ENCODE data around the gene FFAR2.

The FFAR2 gene

DNA sequence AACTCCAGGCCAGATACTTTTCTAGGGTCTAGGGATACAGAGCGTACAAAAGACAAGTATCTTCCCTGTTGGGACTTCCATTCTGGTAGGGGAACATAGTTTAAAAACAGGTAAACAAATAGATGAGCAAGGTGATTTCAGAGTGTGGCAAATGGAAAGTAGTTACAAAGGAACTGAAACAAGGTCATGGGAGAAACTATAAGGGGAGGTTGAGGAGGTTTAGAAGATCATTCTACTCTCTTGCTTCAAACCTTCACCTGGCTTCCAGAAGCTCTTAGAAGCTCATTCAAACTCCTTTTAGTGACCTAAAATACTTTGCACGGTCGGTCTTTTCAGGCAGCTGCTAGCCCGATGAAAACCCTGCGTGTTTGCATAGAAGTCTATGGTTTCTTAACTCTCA, 9.1 kb downstream of the FFAR2 start:
- no CpG with 5 or more reads among the region's 5 CpGs for WGBS, 2 donors (ENCODE audit: extremely low coverage in 2 of 2, insufficient read length in 2 of 2, insufficient replicate concordance in 1 of 2)
- no peak overlapping the region for H3K18ac ChIP-seq (ENCODE audit: low read length)
- no peak overlapping the region for H3K4ac ChIP-seq (ENCODE audit: low read length)
- no peak overlapping the region for H3K14ac ChIP-seq (ENCODE audit: low read length)
- no peaks in the 10 kb centered on the region for H3K79me1 ChIP-seq (ENCODE audit: low read depth, low read length)
- H4K91ac ChIP-seq (ENCODE audit: low read depth, low read length, poor library complexity): no peak overlapping the region
- no peak overlapping the region for H2AFZ ChIP-seq (ENCODE audit: low read length)
- H3K27me3 ChIP-seq (ENCODE audit: control insufficient read depth in 3 of 3, insufficient read depth in 3 of 3, low read depth in 1 of 3, low read length in 3 of 3): peaks cover 0 to 9% (median 0%) of the 10 kb centered on the region in 3 experiments
- no peak overlapping the region for H2AK5ac ChIP-seq (ENCODE audit: low read depth, low read length)
- no peak overlapping the region for H3K4me2 ChIP-seq (ENCODE audit: insufficient read depth, low read length, poor library complexity, severe bottlenecking)
- DNase-seq (ENCODE audit: low spot score): no peak
- H3K27ac ChIP-seq (replicated peaks; ENCODE audit: low read length): no peak overlapping the region
- no peak overlapping the region for H3K4me3 ChIP-seq (ENCODE audit: low read length in 2 of 2)
- H3K9ac ChIP-seq (ENCODE audit: low read depth, low read length, poor library complexity): no peak overlapping the region
- no peak overlapping the region for H2BK15ac ChIP-seq (ENCODE audit: low read length)
- no peak overlapping the region for H2BK120ac ChIP-seq (ENCODE audit: low read depth, low read length)
- no peaks in the 10 kb centered on the region for H3K9me3 ChIP-seq (replicated peaks in 1 of 2; ENCODE audit: control insufficient read depth in 2 of 2, insufficient read depth in 1 of 2, low read depth in 1 of 2, low read length in 2 of 2)
- no peak overlapping the region for H3K23ac ChIP-seq (ENCODE audit: low read depth, low read length, poor library complexity)
- no peak overlapping the region for H4K8ac ChIP-seq (ENCODE audit: low read depth, low read length)
- no peaks in the 10 kb centered on the region for H3K4me1 ChIP-seq (ENCODE audit: control insufficient read depth in 2 of 2, insufficient read depth in 1 of 2, low read depth in 1 of 2, low read length in 2 of 2)
- H2BK12ac ChIP-seq (ENCODE audit: low read length): no peak overlapping the region
- H2BK5ac ChIP-seq (ENCODE audit: low read length): no peak overlapping the region
- no peaks in the 10 kb centered on the region for H3K36me3 ChIP-seq (replicated peaks in 1 of 2; ENCODE audit: control insufficient read depth in 2 of 2, insufficient read depth in 2 of 2, low read length in 2 of 2)

DNA sequence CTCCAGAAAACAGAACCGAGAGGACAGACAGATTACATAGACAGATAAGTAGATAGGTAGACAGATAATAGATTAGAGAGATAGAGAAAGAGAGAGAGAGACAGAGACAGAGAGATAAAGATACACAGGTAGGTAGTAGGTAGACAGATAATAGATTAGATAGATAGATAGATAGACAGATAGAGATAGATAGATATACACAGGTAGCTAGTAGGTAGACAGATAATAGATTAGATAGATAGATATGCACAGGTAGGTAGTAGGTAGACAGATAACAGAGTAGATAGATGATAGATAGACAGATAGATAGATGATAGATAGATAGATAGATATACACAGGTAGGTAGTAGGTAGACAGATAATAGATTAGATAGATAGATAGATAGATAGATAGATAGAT, 10.1 kb downstream of the FFAR2 start:
- Histone ChIP-seq H2BK5ac (ENCODE audit: low read length) (no peak overlapping the region), H3K27ac (replicated peaks; ENCODE audit: low read length) (no peak overlapping the region), H3K27me3 (ENCODE audit: control insufficient read depth in 3 of 3, insufficient read depth in 3 of 3, low read depth in 1 of 3, low read length in 3 of 3) (peaks cover 0 to 9% (median 0%) of the 10 kb centered on the region in 3 experiments), H3K4me1 (ENCODE audit: control insufficient read depth in 2 of 2, insufficient read depth in 1 of 2, low read depth in 1 of 2, low read length in 2 of 2) (no peaks in the 10 kb centered on the region), H4K8ac (ENCODE audit: low read depth, low read length) (no peak overlapping the region), H3K4me2 (ENCODE audit: insufficient read depth, low read length, poor library complexity, severe bottlenecking) (no peak overlapping the region), H3K18ac (ENCODE audit: low read length) (no peak overlapping the region), H3K4ac (ENCODE audit: low read length) (no peak overlapping the region), H2AFZ (ENCODE audit: low read length) (no peak overlapping the region), H3K79me1 (ENCODE audit: low read depth, low read length) (no peaks in the 10 kb centered on the region), H3K4me3 (ENCODE audit: low read length in 2 of 2) (no peak overlapping the region), H3K9ac (ENCODE audit: low read depth, low read length, poor library complexity) (no peak overlapping the region), H2BK12ac (ENCODE audit: low read length) (no peak overlapping the region), H3K9me3 (replicated peaks in 1 of 2; ENCODE audit: control insufficient read depth in 2 of 2, insufficient read depth in 1 of 2, low read depth in 1 of 2, low read length in 2 of 2) (no peaks in the 10 kb centered on the region), H3K36me3 (replicated peaks in 1 of 2; ENCODE audit: control insufficient read depth in 2 of 2, insufficient read depth in 2 of 2, low read length in 2 of 2) (no peaks in the 10 kb centered on the region), H2BK120ac (ENCODE audit: low read depth, low read length) (no peak overlapping the region), H4K91ac (ENCODE audit: low read depth, low read length, poor library complexity) (no peak overlapping the region), H3K14ac (ENCODE audit: low read length) (no peak overlapping the region), H2BK15ac (ENCODE audit: low read length) (no peak overlapping the region), H3K23ac (ENCODE audit: low read depth, low read length, poor library complexity) (no peak overlapping the region), H2AK5ac (ENCODE audit: low read depth, low read length) (no peak overlapping the region)
- no CpG with 5 or more reads among the region's 1 CpG for WGBS, 2 donors (ENCODE audit: extremely low coverage in 2 of 2, insufficient read length in 2 of 2, insufficient replicate concordance in 1 of 2)
- no peak for DNase-seq (ENCODE audit: low spot score)

GRCh38 chr19:35458731-35459391, 10.8 kb downstream of the FFAR2 start:
- Histone ChIP-seq H3K4me2 (ENCODE audit: insufficient read depth, low read length, poor library complexity, severe bottlenecking) (no peak overlapping the region), H3K9me3 (replicated peaks in 1 of 2; ENCODE audit: control insufficient read depth in 2 of 2, insufficient read depth in 1 of 2, low read depth in 1 of 2, low read length in 2 of 2) (no peaks in the 10 kb centered on the region), H3K9ac (ENCODE audit: low read depth, low read length, poor library complexity) (no peak overlapping the region), H4K91ac (ENCODE audit: low read depth, low read length, poor library complexity) (no peak overlapping the region), H2AFZ (ENCODE audit: low read length) (no peak overlapping the region), H4K8ac (ENCODE audit: low read depth, low read length) (no peak overlapping the region), H3K23ac (ENCODE audit: low read depth, low read length, poor library complexity) (no peak overlapping the region), H3K36me3 (replicated peaks in 1 of 2; ENCODE audit: control insufficient read depth in 2 of 2, insufficient read depth in 2 of 2, low read length in 2 of 2) (no peaks in the 10 kb centered on the region), H2BK120ac (ENCODE audit: low read depth, low read length) (no peak overlapping the region), H3K4me1 (ENCODE audit: control insufficient read depth in 2 of 2, insufficient read depth in 1 of 2, low read depth in 1 of 2, low read length in 2 of 2) (no peaks in the 10 kb centered on the region), H3K4me3 (ENCODE audit: low read length in 2 of 2) (no peak overlapping the region), H3K27ac (replicated peaks; ENCODE audit: low read length) (no peak overlapping the region), H3K14ac (ENCODE audit: low read length) (no peak overlapping the region), H2AK5ac (ENCODE audit: low read depth, low read length) (no peak overlapping the region), H3K18ac (ENCODE audit: low read length) (no peak overlapping the region), H2BK12ac (ENCODE audit: low read length) (no peak overlapping the region), H3K27me3 (ENCODE audit: control insufficient read depth in 3 of 3, insufficient read depth in 3 of 3, low read depth in 1 of 3, low read length in 3 of 3) (peaks cover 0 to 9% (median 0%) of the 10 kb centered on the region in 3 experiments), H2BK15ac (ENCODE audit: low read length) (no peak overlapping the region), H3K4ac (ENCODE audit: low read length) (no peak overlapping the region), H2BK5ac (ENCODE audit: low read length) (no peak overlapping the region), H3K79me1 (ENCODE audit: low read depth, low read length) (no peaks in the 10 kb centered on the region)
- no CpG with 5 or more reads among the region's 10 CpGs for WGBS, 2 donors (ENCODE audit: extremely low coverage in 2 of 2, insufficient read length in 2 of 2, insufficient replicate concordance in 1 of 2)
- DNase-seq (ENCODE audit: low spot score): no peak

GRCh38 chr19:35459414-35460082, 11.5 kb downstream of the FFAR2 start:
- H3K9ac ChIP-seq (ENCODE audit: low read depth, low read length, poor library complexity): no peak overlapping the region
- no peaks in the 10 kb centered on the region for H3K9me3 ChIP-seq (replicated peaks in 1 of 2; ENCODE audit: control insufficient read depth in 2 of 2, insufficient read depth in 1 of 2, low read depth in 1 of 2, low read length in 2 of 2)
- no peak for DNase-seq (ENCODE audit: low spot score)
- H3K4me1 ChIP-seq (ENCODE audit: control insufficient read depth in 2 of 2, insufficient read depth in 1 of 2, low read depth in 1 of 2, low read length in 2 of 2): no peaks in the 10 kb centered on the region
- H2BK5ac ChIP-seq (ENCODE audit: low read length): no peak overlapping the region
- H3K18ac ChIP-seq (ENCODE audit: low read length): no peak overlapping the region
- H2BK15ac ChIP-seq (ENCODE audit: low read length): no peak overlapping the region
- H2AFZ ChIP-seq (ENCODE audit: low read length): no peak overlapping the region
- H3K4ac ChIP-seq (ENCODE audit: low read length): no peak overlapping the region
- no peak overlapping the region for H4K8ac ChIP-seq (ENCODE audit: low read depth, low read length)
- no peaks in the 10 kb centered on the region for H3K79me1 ChIP-seq (ENCODE audit: low read depth, low read length)
- no peak overlapping the region for H3K4me2 ChIP-seq (ENCODE audit: insufficient read depth, low read length, poor library complexity, severe bottlenecking)
- no peak overlapping the region for H2BK12ac ChIP-seq (ENCODE audit: low read length)
- no peak overlapping the region for H2BK120ac ChIP-seq (ENCODE audit: low read depth, low read length)
- no peak overlapping the region for H2AK5ac ChIP-seq (ENCODE audit: low read depth, low read length)
- no peak overlapping the region for H3K14ac ChIP-seq (ENCODE audit: low read length)
- H3K36me3 ChIP-seq (replicated peaks in 1 of 2; ENCODE audit: control insufficient read depth in 2 of 2, insufficient read depth in 2 of 2, low read length in 2 of 2): no peaks in the 10 kb centered on the region
- peaks cover 0 to 9% (median 0%) of the 10 kb centered on the region in 3 experiments for H3K27me3 ChIP-seq (ENCODE audit: control insufficient read depth in 3 of 3, insufficient read depth in 3 of 3, low read depth in 1 of 3, low read length in 3 of 3)
- H3K23ac ChIP-seq (ENCODE audit: low read depth, low read length, poor library complexity): no peak overlapping the region
- H4K91ac ChIP-seq (ENCODE audit: low read depth, low read length, poor library complexity): no peak overlapping the region
- no peak overlapping the region for H3K4me3 ChIP-seq (ENCODE audit: low read length in 2 of 2)
- H3K27ac ChIP-seq (replicated peaks; ENCODE audit: low read length): no peak overlapping the region
- no CpG with 5 or more reads among the region's 14 CpGs for WGBS, 2 donors (ENCODE audit: extremely low coverage in 2 of 2, insufficient read length in 2 of 2, insufficient replicate concordance in 1 of 2)

All from neuronal stem cell (in vitro differentiated cells).